ENCODE results near the gene ACTR3C. TPM values are rescaled to one million over a fixed set of nuclear protein-coding genes. Genes with fewer than 3 reads are reported as not detected.

Gene ACTR3C
- 31.6 TPM for total RNA-seq
- 15.8 TPM for polyA plus RNA-seq (ENCODE audit: insufficient read depth, low read depth, low replicate concordance)
- long read RNA-seq, donor 1, result 0 reads
- long read RNA-seq, donor 2, full-length matches to known transcripts, result 2 of 12 reads
- long read RNA-seq, donor 2, partial matches to known transcripts, result 10 of 12 reads
- long read RNA-seq, donor 2, other reads (novel, unspliced or antisense), result 0 of 12 reads
- long read RNA-seq, donor 3, full-length matches to known transcripts, result 2 of 2 reads
- long read RNA-seq, donor 3, partial matches to known transcripts, result 0 of 2 reads
- long read RNA-seq, donor 3, other reads (novel, unspliced or antisense), result 0 of 2 reads
- long read RNA-seq, donor 4, full-length matches to known transcripts, result 1 of 58 reads
- long read RNA-seq, donor 4, partial matches to known transcripts, result 37 of 58 reads
- long read RNA-seq, donor 4, other reads (novel, unspliced or antisense), result 20 of 58 reads
- long read RNA-seq, donor 5, result 0 reads
- long read RNA-seq, donor 6, result 0 reads
- long read RNA-seq, donor 7, partial matches to known transcripts, result 3 of 9 reads
- long read RNA-seq, donor 7, other reads (novel, unspliced or antisense), result 6 of 9 reads
- long read RNA-seq, donor 8, partial matches to known transcripts, result 75 of 75 reads
- long read RNA-seq, donor 8, other reads (novel, unspliced or antisense), result 0 of 75 reads
- long read RNA-seq, donor 9, result 0 reads
- long read RNA-seq, donor 10, full-length matches to known transcripts, result 2 of 2 reads
- long read RNA-seq, donor 10, partial matches to known transcripts, result 0 of 2 reads
- long read RNA-seq, donor 10, other reads (novel, unspliced or antisense), result 0 of 2 reads

DNA sequence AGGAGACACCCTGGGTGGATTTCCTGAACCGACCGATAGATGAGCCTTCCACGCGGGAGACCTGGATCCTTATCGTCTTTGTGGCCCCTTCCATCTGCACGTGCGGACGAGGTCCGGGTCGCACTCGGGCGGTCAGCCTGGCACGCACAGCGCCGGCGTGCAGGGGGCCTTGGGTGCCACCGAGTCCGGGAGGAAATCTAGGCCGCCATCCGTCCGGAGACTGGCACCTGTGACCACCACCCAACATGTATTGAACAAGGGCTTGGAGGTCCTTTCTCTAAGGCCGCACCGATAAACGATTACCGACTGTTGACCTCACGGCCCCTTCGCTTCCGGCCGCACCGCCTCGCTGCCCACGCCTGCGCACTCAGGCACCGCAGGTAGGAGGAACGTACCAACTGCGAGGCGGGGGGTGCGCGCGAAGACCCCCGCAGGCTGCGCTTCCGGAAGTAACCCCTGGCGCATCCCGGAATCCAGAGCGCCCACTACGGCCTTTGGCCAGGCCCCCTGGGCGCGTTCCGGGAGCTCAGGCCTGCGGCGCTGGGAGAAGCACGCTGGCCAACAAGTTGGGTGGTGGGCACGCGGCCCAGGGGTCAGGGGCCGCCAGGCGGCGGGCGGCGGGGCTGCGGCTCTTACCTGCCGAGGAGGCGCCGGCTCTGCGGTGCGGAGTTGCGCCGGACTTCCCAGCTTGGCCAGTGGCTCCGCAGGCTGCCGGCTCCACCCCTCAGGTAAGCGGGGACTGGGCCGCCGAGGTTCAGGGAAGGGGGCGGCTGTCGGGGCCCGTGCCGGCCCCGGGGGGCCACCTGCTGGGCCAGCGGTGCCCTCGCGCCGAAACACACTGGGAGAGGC is at the start of gene ACTR3C, which contains the start of gene LRRC61:
TSS of gene ACTR3C (minus strand) at position 713 of the 849 bp plus-strand sequence. CDS start 28,249 bp downstream, outside the sequence.
TSS of gene LRRC61 (plus strand) at position 523 of the 849 bp plus-strand sequence. CDS start 13,507 bp downstream, outside the sequence.
- Histone ChIP-seq H3K27ac (ENCODE audit: low read depth in 2 of 2, low read length in 2 of 2) (peak within 1 kb of the TSS; percentile 90 to 95), H3K9me3 (ENCODE audit: control insufficient read depth in 2 of 3, insufficient read depth in 1 of 3, low read length in 3 of 3) (no peaks in the 10 kb centered on the region), H3K27me3 (ENCODE audit: control insufficient read depth, insufficient read depth, low read length) (no peaks in the 10 kb centered on the region), H3K36me3 (ENCODE audit: control insufficient read depth in 2 of 3, insufficient read depth in 3 of 3, low read length in 3 of 3) (peaks cover 0 to 12% (median 0%) of the 10 kb centered on the region in 3 donors), H3K4me3 (ENCODE audit: low read length in 3 of 3) (peak within 1 kb of the TSS; percentile 73 to 80 (median 74)), H3K9ac (ENCODE audit: low read length in 3 of 3) (peak within 1 kb of the TSS; percentile 59 to 87 (median 81)), H3K4me1 (ENCODE audit: control insufficient read depth in 2 of 3, insufficient read depth in 2 of 3, low read depth in 1 of 3, low read length in 3 of 3) (peaks cover 0 to 30% (median 20%) of the 10 kb centered on the region in 3 donors)
- no peak for FAIRE-seq
- TF ChIP-seq CTCF (IDR thresholded peaks at IDR 0.05; ENCODE audit: borderline replicate concordance, extremely low read depth, insufficient read depth), result no peak
- peak; percentile 87 to 93 (median 90) for DNase-seq
- intact Hi-C loops (cut with DNase I), result no loop called here

DNA sequence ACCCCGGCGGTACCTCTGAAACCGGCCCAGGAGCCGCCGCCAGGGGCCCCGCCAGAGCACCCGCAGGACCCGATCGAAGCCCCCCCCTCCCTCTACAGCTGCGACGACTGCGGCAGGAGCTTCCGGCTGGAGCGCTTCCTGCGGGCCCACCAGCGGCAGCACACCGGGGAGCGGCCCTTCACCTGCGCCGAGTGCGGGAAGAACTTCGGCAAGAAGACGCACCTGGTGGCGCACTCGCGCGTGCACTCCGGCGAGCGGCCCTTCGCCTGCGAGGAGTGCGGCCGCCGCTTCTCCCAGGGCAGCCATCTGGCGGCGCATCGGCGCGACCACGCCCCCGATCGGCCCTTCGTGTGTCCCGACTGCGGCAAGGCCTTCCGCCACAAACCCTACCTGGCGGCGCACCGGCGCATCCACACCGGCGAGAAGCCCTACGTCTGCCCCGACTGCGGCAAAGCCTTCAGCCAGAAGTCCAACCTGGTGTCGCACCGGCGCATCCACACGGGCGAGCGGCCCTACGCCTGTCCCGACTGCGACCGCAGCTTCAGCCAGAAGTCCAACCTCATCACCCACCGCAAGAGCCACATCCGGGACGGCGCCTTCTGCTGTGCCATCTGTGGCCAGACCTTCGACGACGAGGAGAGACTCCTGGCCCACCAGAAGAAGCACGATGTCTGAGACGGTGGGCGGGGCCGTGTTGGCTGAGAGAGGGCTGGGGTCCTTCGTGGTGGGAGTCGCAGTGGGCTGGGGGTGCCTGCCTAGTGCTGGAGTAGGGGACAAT is 49.1 kb upstream of the ACTR3C start:
- Histone ChIP-seq H3K4me3 (ENCODE audit: low read length in 3 of 3) (no peak overlapping the region), H3K9me3 (ENCODE audit: control insufficient read depth in 2 of 3, insufficient read depth in 1 of 3, low read length in 3 of 3) (no peaks in the 10 kb centered on the region), H3K27ac (ENCODE audit: low read depth in 2 of 2, low read length in 2 of 2) (no peak overlapping the region), H3K4me1 (ENCODE audit: control insufficient read depth in 2 of 3, insufficient read depth in 2 of 3, low read depth in 1 of 3, low read length in 3 of 3) (peaks cover 5 to 31% (median 16%) of the 10 kb centered on the region in 3 donors), H3K9ac (ENCODE audit: low read length in 3 of 3) (no peak overlapping the region), H3K27me3 (ENCODE audit: control insufficient read depth, insufficient read depth, low read length) (no peaks in the 10 kb centered on the region), H3K36me3 (ENCODE audit: control insufficient read depth in 2 of 3, insufficient read depth in 3 of 3, low read length in 3 of 3) (peaks cover 5 to 12% (median 12%) of the 10 kb centered on the region in 3 donors)
- intact Hi-C loops (cut with DNase I), result no loop called here
- TF ChIP-seq CTCF (IDR thresholded peaks at IDR 0.05; ENCODE audit: borderline replicate concordance, extremely low read depth, insufficient read depth), result no peak
- FAIRE-seq (no peak), DNase-seq (peak in 2 of 5 donors; percentile 49 to 77)

- no peak for TF ChIP-seq CTCF (IDR thresholded peaks at IDR 0.05; ENCODE audit: borderline replicate concordance, extremely low read depth, insufficient read depth)
- FAIRE-seq, result no peak
- Histone ChIP-seq H3K4me1 (ENCODE audit: control insufficient read depth in 2 of 3, insufficient read depth in 2 of 3, low read depth in 1 of 3, low read length in 3 of 3) (peaks cover 5 to 31% (median 13%) of the 10 kb centered on the region in 3 donors), H3K27ac (ENCODE audit: low read depth in 2 of 2, low read length in 2 of 2) (no peak overlapping the region), H3K4me3 (ENCODE audit: low read length in 3 of 3) (no peak overlapping the region), H3K36me3 (ENCODE audit: control insufficient read depth in 2 of 3, insufficient read depth in 3 of 3, low read length in 3 of 3) (peaks cover 5 to 12% (median 12%) of the 10 kb centered on the region in 3 donors), H3K27me3 (ENCODE audit: control insufficient read depth, insufficient read depth, low read length) (no peaks in the 10 kb centered on the region), H3K9ac (ENCODE audit: low read length in 3 of 3) (no peak overlapping the region), H3K9me3 (ENCODE audit: control insufficient read depth in 2 of 3, insufficient read depth in 1 of 3, low read length in 3 of 3) (no peaks in the 10 kb centered on the region)
- intact Hi-C loops (cut with DNase I), result no loop called here
- DNase-seq, result peak in 1 of 5 donors; percentile 45
These were observed 48.6 kb upstream of the ACTR3C start for GRCh38 chr7:150371996-150372270.
